Fibroblast of skin of left biceps (primary cell): Measurements from ENCODE around the gene RPGRIP1.
A peak's percentile ranks its signal among the peaks of the same experiment; 100 is the strongest.
"Not testable (repeated sequence)": the region's sequence is repeated elsewhere in the genome, so short reads cannot be mapped to it uniquely, and the experiment has no call there.

ENCODE experiments used
- DNase-seq, 2 experiments: peaks; one replicate each; pipeline ENCODE4 v3.0.0-alpha.2; 2013; ENCODE audit warnings: low read depth in 2 of 2

Gene RPGRIP1

DNA sequence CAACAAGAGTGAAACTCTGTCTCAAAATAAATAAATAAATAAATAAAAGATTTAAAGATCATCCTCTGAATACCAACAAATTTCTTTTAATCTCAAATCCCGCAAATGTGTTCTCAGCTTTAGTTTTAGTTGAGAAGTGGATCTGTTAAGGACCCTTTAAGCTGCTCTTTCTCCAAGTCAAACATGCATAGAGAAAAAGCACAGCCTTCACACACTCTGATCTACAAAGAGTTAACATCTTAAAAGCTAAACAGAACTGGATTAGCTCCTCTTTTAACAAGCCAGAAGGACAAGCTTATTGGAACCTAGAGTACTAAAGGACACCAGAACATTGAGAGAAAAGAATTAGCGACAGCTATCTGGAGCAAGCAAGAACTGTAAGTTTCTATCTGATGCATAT is at the start of gene RPGRIP1:
Gene RPGRIP1 (plus strand): TSS at position 301 of the 400 bp plus-strand sequence. CDS start 7,894 bp downstream, outside the sequence.
- DNase-seq = no peak

DNA sequence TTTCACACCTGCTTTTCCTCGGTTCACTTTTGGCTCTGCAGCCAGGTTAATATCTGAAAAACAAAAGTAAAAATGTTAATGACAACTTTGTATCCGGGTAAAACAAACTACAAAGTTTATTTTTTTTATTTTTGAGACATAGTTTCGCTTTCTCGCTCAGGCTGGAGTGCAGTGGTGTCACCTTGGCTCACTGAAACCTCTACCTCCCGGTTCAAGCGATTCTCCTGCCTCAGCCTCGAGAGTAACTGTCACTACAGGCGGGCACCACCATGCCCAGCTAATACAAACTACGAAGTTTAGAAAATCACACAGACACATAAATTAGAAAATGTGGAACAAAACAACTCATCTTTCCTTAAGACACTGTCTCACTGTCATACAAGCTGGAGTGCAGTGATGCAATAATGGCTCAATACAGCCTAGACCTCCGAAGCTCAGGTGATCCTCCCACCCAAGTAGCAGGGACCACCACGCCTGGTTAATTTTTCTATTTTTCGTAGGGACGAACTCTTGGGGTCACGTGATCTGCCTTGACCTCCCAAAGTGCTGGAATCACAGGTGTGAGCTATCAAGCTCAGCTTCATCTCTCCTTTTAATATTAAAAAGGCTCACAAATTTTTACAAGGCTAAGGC is 48.7 kb upstream of the RPGRIP1 start:
- DNase-seq = no peak

DNA sequence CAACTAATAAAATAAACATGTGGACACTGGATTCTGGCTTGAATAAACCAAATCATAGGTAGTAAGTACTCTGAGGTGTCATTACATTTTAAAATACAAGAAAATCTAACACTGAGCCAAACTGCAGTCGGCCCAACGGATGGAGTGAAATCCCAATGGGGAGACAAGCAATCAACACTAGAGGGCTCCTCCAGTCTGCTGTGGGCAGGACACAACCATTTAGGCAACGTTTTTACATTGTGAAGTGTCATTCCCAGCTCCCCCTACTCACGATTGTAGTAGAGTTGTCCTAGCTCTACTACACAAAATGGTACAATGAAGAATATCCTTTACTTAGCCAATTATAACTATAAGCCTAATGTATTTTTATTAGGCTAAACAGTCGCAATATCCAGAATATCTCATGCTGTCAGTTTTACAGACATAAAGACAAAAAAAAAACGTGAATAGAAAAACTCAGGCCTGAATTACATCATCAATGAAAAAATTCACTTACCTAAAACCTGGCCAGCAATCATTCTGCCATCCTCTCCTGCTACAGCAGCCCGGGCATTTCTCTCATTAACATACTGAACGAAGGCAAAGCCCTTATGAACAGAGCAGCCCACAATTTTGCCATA is 46.3 kb upstream of the RPGRIP1 start:
- DNase-seq = no peak

DNA sequence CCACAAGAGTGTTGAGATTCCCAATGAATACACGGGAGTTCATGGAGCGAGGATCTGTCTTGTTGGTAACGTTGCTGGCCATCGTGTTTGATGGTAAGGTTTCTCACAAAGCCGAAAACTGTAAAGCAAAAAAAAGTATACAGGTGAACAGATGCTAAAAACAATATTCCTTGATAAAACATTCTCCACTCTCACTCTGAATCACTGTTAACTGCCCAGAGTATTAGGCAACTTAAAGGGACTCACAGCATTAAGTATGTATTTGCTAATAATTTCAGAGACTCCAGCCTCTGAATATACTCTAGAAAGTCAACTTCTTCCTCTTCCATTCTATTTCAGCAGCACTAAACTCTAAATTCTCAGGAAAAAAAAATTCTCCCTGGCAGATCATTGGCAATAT is 45.8 kb upstream of the RPGRIP1 start:
- no peak for DNase-seq

DNA sequence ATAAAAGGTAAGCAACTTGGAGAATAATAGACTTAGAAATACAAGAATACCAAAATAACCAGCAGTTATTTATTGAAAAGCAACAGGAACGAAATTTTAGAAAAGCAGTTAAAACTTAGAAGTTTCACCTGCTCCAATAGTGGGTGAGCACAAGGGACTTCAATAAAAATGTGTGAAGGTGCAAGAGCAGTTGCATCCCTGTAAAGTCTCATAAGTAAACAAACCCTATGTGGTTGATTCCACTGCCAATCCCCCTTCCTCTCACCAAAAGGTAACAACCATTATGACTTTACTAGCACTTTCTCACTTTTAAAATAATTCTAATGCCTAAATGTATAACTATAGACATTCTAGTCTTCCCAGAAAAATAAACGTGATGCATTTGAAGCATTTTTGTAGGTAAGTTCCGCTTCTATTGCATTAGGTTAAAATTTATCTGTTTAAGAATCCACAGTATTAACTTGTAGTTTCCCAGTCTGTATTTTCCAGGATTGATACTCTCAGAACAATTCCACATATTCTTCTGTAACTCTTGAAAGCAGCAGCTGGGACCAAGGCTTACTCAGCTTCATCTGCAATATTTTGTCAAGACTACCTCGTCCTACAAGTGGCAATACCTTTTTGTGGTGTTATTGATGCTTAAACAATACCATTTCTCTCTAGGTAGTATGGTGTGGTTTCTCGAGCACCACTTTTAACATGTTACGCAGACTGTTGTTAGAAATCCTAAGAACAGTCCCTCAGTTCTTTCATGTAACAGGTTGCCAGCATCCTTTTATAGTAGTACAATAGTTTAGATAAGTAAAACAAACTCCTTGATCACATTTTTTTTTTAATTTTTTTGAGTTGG is 42.7 kb upstream of the RPGRIP1 start:
- no peak for DNase-seq

DNA sequence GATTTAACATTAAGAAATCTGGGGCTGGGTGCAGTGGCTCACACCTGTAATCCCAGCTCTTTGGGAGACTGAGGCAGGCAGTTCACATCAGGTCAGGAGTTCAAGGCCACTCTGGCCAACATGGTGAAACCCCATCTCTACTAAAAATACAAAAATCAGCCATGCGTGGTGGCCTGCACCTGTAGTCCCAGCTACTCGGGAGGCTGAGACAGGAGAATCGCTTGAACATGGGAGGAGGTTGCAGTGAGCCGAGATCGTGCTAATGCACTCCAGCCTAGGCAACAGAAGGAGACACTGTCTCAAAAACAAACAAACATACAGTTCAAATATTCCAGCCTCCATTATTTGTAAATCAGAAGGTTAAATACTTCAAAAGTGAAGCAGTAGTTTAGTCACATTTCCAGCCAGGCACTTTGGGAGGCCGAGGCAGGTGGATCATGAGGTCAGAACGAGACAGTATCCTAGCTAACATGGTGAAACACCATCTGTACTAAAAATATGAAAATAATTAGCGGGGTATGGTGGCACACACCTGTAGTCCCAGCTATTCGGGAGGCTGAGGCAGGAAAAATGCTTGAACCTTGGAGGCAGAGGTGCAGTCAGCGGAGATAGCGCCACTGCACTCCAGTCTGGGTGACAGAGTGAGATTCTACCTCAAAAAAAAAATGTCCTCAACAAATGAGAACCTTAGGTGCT is 40.9 kb upstream of the RPGRIP1 start:
- DNase-seq = no peak

DNA sequence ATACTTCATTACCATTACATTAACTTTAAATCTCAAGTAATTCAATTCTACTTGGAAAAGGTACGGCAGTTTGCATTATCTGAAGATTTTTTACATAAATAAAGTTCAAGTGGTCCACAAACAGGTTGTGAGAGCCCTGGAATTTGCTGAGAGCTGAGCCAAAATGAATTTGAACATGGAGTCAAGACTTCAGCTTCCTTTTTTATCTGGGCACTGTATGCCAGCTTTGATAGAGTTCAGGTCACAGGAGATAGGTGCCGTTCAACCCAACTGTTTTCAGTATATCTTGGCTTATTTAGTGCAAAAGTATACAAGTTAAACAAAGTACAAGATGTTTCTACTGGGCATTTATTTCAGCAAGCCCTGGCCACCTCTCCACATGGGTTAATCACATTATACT is 39.5 kb upstream of the RPGRIP1 start:
- no peak for DNase-seq

DNA sequence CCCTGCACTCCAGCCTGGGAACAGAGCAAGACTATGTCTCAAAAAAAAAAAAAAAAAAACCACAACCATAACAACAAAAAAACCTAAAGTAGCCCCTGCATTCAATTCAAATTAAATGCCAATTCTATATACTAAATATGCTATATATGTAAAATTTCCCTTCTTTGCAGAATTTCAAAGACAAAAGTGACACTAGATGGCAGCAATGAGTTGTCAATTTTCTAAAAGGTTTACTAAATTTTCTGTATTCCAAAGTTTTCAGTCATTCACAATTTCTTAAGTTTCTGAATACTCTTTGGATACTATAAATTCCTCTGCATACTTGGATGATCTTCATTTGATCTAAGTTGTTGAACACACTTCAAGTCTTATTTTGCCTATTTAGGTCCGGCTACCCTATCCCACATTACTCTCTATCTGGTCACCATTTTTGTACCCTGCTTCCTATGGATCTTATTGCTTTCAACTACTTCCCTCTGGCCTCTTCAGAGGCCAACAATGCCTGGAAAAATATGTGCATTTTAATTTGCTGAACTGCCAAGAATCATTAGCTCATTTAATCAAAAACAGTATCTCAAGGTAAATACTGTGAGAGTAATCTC is 38.6 kb upstream of the RPGRIP1 start:
- no peak for DNase-seq

DNA sequence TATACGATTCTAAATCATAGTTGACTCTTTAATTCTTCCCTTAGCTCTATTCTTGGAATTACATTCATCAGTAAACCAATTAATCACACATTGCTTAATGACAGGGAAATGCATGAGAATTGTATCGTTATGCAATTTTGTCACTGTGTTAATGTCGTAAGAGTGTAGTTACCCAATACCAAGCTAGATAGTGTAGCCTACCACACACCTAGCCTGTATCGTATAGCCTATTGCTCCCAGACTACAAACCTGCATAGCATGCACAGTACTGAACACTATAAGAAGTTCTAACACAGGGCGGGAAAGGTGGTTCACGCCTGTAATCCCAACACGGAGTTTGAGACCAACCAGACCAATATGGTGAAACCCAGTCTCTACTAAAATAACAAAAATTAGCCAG is 35.3 kb upstream of the RPGRIP1 start:
- no peak for DNase-seq

DNA sequence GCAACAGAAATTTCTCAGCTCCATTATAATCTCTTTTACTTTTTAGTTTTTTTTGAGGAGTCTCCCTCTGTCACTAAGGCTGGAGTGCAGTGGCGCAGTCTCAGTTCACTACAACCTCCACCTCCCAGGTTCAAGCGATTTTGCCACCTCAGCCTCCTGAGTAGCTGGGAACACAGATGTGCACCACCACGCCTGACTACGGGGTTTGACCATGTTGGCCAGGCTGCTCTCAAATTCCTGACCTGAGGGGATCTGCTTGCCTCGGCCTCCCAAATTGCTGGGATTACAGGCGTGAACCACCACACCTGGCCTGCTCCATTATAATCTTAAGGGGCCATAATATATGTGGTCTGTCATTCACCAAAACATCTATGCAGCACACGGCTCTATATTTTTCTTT is 34.1 kb upstream of the RPGRIP1 start:
- no peak for DNase-seq

DNA sequence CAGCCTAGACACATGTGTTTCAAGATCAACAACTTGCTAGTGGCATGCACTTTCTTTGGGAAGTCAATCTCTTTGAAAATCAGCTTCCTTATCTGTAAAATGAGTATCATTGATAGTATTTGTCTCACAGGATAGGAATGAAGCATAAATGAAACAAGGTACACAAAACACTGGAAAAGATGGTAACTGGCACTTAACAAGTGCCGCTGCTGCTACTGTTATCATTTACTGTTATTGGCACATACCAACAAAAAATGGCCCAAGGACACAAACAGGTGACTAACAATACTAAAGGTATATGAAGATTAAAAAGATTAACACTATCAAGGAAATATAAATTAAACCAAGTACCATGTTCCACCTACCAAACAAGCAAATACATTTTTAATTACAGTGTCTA is 31.5 kb upstream of the RPGRIP1 start:
- DNase-seq = no peak

DNA sequence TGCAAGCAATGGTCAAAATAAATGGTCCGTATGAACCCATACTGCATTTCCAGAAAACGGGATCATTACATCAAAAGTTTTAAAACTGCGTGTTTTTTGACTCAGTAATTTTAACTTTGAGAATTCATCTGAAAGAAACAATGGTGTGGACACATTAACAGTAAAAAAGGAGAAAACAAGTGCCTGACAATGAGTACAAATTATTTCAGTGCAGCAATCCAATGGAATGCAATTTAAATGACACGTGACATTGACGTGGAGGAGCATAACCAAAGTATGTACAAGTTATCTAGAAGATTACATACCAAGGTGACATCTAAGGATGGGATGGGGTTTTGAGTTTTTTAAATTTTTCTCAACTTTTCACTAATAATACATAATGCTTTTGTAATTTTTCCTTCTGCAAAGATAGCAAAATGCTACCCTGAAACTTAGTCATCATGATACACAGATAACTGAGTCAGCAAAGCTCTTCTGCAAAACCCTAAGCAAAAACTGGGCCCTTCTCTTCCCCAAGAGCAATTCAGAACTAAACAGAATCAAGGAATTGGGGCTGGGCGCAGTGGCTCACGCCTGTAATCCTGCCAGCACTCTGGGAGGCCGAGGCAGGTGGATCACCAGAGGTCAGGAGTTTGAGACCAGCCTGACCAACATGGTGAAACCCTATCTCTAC is 31.0 kb upstream of the RPGRIP1 start:
- no peak for DNase-seq

DNA sequence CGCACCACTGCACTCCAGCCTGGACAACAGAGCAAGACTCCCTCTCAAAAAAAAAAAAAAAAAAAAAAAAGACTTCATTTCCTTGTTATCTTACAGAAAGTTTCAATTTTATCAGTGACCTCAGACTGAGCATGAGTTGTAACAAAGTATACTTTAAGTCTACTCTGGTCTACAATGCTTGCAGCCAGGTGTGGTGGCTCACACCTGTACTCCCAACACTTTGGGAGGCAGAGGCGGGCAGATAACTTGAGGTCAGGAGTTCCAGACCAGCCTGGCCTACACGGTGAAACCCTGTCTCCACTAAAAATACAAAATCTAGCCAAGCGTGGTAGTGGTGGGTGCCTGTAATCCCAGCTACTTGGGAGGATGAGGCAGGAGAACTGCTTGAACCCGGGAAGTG is 28.7 kb upstream of the RPGRIP1 start:
- no peak for DNase-seq

DNA sequence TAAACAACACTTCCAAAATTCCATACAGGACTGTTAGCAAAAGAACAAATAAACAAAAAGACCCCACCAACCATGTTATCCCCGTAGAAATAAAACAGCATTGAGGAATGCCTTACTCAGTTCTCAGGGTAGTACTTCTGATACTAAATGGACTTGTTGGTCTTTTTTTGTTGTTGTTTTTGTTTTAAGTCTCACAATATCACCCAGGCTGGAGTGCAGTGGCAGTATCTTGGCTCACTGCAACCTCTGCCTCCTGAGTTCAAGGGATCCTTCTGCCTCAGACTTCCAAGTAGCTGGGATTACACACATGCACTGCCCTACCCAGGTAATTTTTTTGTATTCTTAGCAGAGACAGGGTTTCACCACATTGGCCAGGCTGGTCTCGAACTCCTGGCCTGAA is 27.7 kb upstream of the RPGRIP1 start:
- no peak for DNase-seq

DNA sequence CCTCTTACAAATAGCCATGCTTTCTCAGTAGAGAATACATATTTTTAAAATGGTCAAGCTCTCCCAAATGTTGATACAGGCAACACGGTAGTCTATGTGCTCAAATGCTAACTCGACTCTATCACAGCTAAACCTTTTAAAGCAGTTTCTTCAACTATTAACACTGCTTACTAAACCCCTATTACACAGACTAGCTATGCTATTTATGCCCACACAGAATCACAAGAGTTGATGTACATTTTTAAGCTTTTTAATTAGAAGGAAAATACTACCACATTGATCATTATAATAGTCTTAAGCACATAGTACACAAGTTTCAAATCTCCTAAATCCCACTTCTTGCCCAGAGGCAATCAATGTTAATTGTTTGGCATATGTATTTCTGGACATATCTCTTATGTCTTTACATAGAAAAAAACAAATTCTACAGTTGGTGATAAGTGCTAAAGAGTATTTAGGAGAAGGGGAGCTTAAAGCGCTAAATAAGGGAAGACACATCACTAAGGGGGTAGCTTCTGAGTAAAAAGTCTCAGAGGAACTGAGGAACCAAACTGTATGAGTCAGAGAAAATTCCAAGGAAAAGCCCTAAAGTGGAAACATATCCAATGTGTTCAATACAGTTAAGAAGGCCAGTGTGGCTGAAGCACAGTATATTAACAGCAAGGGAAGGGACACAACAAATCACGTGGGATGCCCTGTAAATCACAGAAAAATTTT is 24.3 kb upstream of the RPGRIP1 start:
- peak in 1 of 2 experiments; percentile 36 for DNase-seq

DNA sequence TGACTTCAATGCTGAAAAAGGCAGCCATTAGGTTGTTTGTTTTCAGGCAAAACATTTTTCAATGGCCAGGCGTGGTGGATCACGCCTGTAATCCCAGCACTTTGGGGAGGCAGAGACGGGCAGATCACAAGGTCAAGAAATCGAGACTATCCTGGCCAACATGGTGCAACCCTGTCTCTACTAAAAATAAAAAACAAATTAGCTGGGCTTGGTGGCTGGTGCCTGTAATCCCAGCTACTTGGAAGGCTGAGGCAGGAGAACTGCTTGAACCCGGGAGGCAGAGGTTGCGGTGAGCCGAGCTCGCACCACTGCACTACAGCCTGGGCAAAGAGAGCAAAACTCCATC is 23.8 kb upstream of the RPGRIP1 start:
- not testable (repeated sequence) for DNase-seq

DNA sequence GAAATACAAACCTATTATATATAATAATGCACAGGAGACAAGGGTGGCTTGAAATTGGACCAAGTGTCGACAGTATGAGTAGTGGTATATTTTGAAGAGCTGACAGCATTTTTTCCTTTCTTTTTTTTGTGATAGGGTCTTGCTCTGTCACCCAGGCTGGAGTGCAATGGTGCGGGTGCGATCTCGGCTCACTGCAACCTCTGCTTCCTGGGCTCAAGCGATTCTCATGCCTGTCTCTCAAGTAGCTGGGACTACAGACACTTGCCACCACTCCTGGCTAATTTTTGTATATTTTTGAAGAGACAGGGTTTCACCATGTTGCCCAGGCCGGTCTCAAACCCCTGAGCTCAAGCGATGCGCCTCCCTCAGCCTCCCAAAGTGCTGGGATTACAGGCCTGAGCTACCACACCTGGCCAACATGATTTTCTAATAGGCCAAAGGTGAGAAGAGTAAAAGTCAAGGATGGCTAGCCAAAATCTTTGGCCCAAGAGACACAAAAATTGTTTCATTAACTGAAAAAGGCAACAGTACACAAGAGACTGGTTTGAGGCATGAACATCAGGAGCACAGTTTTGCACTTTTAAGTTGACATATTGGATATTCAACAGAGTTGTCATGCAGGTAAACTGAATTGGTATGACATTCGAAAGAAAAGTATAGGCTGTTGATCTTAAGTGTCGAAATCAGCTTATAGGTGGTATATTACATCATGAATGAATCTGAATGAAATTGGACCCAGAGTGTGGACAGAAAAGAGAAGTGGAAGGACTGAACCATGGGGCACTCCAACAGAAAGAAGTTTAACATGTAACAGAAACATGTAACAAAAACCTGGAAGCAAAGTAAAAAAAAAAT is 23.1 kb upstream of the RPGRIP1 start:
- no peak for DNase-seq

DNA sequence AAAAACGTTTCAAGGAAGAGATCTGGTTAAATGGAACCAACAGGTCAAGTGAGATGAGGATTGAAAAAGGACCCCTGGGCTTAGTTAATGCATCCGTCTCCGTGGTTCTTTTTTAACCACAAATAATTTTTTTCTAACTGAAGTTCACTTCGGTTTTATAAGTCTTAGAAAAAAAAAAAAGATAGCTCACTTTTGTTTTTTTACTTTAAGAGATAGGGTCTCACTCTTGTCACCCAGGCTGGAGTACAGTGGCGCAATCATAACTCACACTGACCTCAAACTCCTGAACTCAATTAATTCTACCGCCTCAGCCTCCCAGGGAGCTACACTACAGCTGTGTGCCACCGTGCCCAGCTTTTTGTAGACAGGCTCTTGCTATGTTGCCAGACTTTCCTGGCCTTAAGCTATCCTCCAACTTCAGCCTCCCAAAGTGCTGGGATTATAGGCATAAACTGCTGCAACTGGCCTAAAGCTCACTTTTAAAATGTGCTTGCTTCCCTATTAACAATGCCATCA is 22.4 kb upstream of the RPGRIP1 start:
- no peak for DNase-seq

DNA sequence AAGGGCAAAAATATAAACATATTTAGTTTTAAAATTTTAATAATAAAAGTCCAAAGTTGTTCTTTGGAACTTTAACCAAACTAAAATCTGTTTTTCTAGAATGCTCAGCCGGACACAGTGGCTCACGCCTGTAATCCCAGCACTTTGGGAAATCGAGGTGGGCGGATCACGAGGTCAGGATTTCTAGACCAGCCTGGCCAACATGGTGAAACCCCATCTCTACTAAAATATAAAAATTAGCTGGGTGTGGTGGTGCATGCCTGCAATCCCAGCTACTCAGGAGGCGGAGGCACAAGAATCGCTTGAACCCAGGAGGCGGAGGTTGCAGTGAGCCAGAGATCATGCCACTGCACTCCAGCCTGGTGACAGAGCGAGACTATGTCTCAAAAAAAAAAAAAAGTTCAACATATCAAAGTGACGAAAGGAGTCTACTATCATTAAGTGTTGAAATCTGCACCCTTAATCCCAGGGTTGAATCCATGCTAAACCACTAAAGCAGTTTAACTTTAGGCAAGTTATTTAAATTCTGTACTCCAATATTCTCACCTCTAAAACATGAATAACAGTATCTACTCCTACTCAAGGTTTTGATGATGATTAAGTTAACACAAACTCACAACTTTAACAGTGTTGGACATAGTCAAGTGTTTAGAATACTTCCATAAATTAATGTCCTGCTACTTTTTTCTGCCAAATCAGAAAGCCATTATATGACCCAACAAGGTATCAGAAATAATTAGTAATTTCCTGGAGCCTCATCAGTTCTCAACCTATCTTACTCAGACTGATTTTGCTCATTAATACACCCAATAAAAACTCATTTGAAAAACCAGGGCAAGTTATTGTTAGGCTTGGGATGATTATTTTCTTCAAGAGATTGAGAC is 21.6 kb upstream of the RPGRIP1 start:
- DNase-seq = no peak
